GM23338 (cell line): ENCODE measurements around the gene WDR77.

Source experiments
- EZH2 ChIP-seq: fragments of 200-600 bp; sonication (generic); IDR thresholded peaks from one replicate; pipeline ENCODE4 v1.8.0; 2017; ENCODE audit warnings: antibody characterized with exemption, mild to moderate bottlenecking, low read depth; ENCODE audit not compliant: unreplicated experiment
- POLR2AphosphoS5 ChIP-seq: IDR thresholded peaks from 2 replicates; pipeline ENCODE4 v1.6.1; 2016; ENCODE audit warnings: antibody characterized with exemption, low read depth
- REST ChIP-seq: IDR thresholded peaks from one replicate; pipeline ENCODE4 v1.6.1; 2018; ENCODE audit warnings: antibody characterized with exemption; ENCODE audit not compliant: unreplicated experiment
- ZNF331 ChIP-seq: fragments of 250-450 bp; sonication (Bioruptor Pico); IDR thresholded peaks from 2 replicates; pipeline ENCODE4 v1.5.0; 2020; ENCODE audit warnings: low read depth, mild to moderate bottlenecking, moderate library complexity
- TF ChIP-seq, protein P1 (sequence below), 2 experiments: fragments of 200-600 bp in 1 of 2; sonication (generic) in 1 of 2; conservative IDR thresholded peaks; 2 replicates each; pipeline versions ENCODE4 v1.5.1 to v1.6.1; 2016 to 2017; ENCODE audit warnings: antibody characterized with exemption in 2 of 2, low read depth in 2 of 2, mild to moderate bottlenecking in 2 of 2, moderate library complexity in 1 of 2
- TF ChIP-seq, protein P2 (sequence below): IDR thresholded peaks from 2 replicates; pipeline ENCODE4 v1.6.1; 2016; ENCODE audit warnings: antibody characterized with exemption
- TF ChIP-seq, protein P3 (sequence below): fragments of 250-450 bp; sonication (Bioruptor Pico); IDR thresholded peaks from 2 replicates; pipeline ENCODE4 v1.5.0; 2020; ENCODE audit warnings: mild to moderate bottlenecking, moderate library complexity

GRCh38 chr1:111469539-111469938, 20.5 kb upstream of the WDR77 start:
- TF ChIP-seq, protein P1, sequence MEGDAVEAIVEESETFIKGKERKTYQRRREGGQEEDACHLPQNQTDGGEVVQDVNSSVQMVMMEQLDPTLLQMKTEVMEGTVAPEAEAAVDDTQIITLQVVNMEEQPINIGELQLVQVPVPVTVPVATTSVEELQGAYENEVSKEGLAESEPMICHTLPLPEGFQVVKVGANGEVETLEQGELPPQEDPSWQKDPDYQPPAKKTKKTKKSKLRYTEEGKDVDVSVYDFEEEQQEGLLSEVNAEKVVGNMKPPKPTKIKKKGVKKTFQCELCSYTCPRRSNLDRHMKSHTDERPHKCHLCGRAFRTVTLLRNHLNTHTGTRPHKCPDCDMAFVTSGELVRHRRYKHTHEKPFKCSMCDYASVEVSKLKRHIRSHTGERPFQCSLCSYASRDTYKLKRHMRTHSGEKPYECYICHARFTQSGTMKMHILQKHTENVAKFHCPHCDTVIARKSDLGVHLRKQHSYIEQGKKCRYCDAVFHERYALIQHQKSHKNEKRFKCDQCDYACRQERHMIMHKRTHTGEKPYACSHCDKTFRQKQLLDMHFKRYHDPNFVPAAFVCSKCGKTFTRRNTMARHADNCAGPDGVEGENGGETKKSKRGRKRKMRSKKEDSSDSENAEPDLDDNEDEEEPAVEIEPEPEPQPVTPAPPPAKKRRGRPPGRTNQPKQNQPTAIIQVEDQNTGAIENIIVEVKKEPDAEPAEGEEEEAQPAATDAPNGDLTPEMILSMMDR (conservative IDR thresholded peaks at IDR 0.05; ENCODE audit: low read depth in 2 of 2), result no peak
- TF ChIP-seq, protein P2, sequence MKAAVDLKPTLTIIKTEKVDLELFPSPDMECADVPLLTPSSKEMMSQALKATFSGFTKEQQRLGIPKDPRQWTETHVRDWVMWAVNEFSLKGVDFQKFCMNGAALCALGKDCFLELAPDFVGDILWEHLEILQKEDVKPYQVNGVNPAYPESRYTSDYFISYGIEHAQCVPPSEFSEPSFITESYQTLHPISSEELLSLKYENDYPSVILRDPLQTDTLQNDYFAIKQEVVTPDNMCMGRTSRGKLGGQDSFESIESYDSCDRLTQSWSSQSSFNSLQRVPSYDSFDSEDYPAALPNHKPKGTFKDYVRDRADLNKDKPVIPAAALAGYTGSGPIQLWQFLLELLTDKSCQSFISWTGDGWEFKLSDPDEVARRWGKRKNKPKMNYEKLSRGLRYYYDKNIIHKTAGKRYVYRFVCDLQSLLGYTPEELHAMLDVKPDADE, result no peak
- no peak for TF ChIP-seq REST
- no peak for TF ChIP-seq POLR2AphosphoS5
- TF ChIP-seq, protein P3, sequence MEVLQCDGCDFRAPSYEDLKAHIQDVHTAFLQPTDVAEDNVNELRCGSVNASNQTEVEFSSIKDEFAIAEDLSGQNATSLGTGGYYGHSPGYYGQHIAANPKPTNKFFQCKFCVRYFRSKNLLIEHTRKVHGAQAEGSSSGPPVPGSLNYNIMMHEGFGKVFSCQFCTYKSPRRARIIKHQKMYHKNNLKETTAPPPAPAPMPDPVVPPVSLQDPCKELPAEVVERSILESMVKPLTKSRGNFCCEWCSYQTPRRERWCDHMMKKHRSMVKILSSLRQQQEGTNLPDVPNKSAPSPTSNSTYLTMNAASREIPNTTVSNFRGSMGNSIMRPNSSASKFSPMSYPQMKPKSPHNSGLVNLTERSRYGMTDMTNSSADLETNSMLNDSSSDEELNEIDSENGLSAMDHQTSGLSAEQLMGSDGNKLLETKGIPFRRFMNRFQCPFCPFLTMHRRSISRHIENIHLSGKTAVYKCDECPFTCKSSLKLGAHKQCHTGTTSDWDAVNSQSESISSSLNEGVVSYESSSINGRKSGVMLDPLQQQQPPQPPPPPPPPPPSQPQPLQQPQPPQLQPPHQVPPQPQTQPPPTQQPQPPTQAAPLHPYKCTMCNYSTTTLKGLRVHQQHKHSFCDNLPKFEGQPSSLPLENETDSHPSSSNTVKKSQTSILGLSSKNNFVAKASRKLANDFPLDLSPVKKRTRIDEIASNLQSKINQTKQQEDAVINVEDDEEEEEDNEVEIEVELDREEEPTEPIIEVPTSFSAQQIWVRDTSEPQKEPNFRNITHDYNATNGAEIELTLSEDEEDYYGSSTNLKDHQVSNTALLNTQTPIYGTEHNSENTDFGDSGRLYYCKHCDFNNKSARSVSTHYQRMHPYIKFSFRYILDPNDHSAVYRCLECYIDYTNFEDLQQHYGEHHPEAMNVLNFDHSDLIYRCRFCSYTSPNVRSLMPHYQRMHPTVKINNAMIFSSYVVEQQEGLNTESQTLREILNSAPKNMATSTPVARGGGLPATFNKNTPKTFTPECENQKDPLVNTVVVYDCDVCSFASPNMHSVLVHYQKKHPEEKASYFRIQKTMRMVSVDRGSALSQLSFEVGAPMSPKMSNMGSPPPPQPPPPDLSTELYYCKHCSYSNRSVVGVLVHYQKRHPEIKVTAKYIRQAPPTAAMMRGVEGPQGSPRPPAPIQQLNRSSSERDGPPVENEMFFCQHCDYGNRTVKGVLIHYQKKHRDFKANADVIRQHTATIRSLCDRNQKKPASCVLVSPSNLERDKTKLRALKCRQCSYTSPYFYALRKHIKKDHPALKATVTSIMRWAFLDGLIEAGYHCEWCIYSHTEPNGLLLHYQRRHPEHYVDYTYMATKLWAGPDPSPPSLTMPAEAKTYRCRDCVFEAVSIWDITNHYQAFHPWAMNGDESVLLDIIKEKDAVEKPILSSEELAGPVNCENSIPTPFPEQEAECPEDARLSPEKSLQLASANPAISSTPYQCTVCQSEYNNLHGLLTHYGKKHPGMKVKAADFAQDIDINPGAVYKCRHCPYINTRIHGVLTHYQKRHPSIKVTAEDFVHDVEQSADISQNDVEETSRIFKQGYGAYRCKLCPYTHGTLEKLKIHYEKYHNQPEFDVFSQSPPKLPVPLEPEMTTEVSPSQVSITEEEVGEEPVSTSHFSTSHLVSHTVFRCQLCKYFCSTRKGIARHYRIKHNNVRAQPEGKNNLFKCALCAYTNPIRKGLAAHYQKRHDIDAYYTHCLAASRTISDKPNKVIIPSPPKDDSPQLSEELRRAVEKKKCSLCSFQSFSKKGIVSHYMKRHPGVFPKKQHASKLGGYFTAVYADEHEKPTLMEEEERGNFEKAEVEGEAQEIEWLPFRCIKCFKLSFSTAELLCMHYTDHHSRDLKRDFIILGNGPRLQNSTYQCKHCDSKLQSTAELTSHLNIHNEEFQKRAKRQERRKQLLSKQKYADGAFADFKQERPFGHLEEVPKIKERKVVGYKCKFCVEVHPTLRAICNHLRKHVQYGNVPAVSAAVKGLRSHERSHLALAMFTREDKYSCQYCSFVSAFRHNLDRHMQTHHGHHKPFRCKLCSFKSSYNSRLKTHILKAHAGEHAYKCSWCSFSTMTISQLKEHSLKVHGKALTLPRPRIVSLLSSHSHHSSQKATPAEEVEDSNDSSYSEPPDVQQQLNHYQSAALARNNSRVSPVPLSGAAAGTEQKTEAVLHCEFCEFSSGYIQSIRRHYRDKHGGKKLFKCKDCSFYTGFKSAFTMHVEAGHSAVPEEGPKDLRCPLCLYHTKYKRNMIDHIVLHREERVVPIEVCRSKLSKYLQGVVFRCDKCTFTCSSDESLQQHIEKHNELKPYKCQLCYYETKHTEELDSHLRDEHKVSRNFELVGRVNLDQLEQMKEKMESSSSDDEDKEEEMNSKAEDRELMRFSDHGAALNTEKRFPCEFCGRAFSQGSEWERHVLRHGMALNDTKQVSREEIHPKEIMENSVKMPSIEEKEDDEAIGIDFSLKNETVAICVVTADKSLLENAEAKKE (CRISPR knock-in tag), result no peak
- TF ChIP-seq ZNF331, result no peak
- TF ChIP-seq EZH2, result no peak
